ENCODE measurements around the gene EZR.

Gene EZR

GRCh38 chr6:158865769-158866168 is 46.6 kb upstream of the EZR start:
- Histone ChIP-seq H3K9me3 (replicated peaks; ENCODE audit: insufficient read depth, low read length) (no peaks in the 10 kb centered on the region), H2AFZ (ENCODE audit: low read length) (no peak overlapping the region), H3K9me2 (replicated peaks; ENCODE audit: insufficient read depth, low read length) (no peaks in the 10 kb centered on the region), H3K4me3 (ENCODE audit: low read length) (no peak overlapping the region), H3K27ac (ENCODE audit: low read length) (no peak overlapping the region), H3K79me2 (ENCODE audit: low read length) (no peaks in the 10 kb centered on the region), H3K9ac (ENCODE audit: low read length) (no peak overlapping the region), H4K20me1 (ENCODE audit: insufficient read depth, low read length) (no peaks in the 10 kb centered on the region), H3K27me3 (replicated peaks; ENCODE audit: insufficient read depth, low read length) (no peaks in the 10 kb centered on the region), H3K4me1 (ENCODE audit: low read length) (peaks cover 6% of the 10 kb centered on the region), H3K4me2 (ENCODE audit: low read depth, low read length) (no peak overlapping the region), H3F3A (ENCODE audit: insufficient read depth, low read length) (peaks cover 12% of the 10 kb centered on the region), H3K36me3 (replicated peaks; ENCODE audit: insufficient read depth, low read length) (no peaks in the 10 kb centered on the region)
- no peak for DNase-seq
- TF ChIP-seq CTCF (IDR thresholded peaks at IDR 0.05; ENCODE audit: low read length) (no peak), EZH2 (optimal IDR thresholded peaks at IDR 0.05; ENCODE audit: low read depth, low read length) (no peak)

GRCh38 chr6:158863646-158864045 is 44.5 kb upstream of the EZR start:
- no peaks in the 10 kb centered on the region for H3K9me2 ChIP-seq (replicated peaks; ENCODE audit: insufficient read depth, low read length)
- H4K20me1 ChIP-seq (ENCODE audit: insufficient read depth, low read length) = no peaks in the 10 kb centered on the region
- no peaks in the 10 kb centered on the region for H3F3A ChIP-seq (ENCODE audit: insufficient read depth, low read length)
- H3K27me3 ChIP-seq (replicated peaks; ENCODE audit: insufficient read depth, low read length) = no peaks in the 10 kb centered on the region
- no peak overlapping the region for H2AFZ ChIP-seq (ENCODE audit: low read length)
- H3K4me3 ChIP-seq (ENCODE audit: low read length) = no peak overlapping the region
- DNase-seq = no peak
- H3K4me2 ChIP-seq (ENCODE audit: low read depth, low read length) = no peak overlapping the region
- no peak overlapping the region for H3K9ac ChIP-seq (ENCODE audit: low read length)
- no peaks in the 10 kb centered on the region for H3K36me3 ChIP-seq (replicated peaks; ENCODE audit: insufficient read depth, low read length)
- TF ChIP-seq EZH2phosphoT487 (IDR thresholded peaks at IDR 0.05; ENCODE audit: low read length) = no peak
- no peak for TF ChIP-seq EZH2 (optimal IDR thresholded peaks at IDR 0.05; ENCODE audit: low read depth, low read length)
- no peak for TF ChIP-seq CTCF (IDR thresholded peaks at IDR 0.05; ENCODE audit: low read length)
- H3K9me3 ChIP-seq (replicated peaks; ENCODE audit: insufficient read depth, low read length) = no peaks in the 10 kb centered on the region
- no peak overlapping the region for H3K27ac ChIP-seq (ENCODE audit: low read length)
- no peaks in the 10 kb centered on the region for H3K4me1 ChIP-seq (ENCODE audit: low read length)
- H3K79me2 ChIP-seq (ENCODE audit: low read length) = no peaks in the 10 kb centered on the region

GRCh38 chr6:158861686-158862381 is 42.7 kb upstream of the EZR start:
- Histone ChIP-seq H3K4me2 (ENCODE audit: low read depth, low read length) (no peak overlapping the region), H3K79me2 (ENCODE audit: low read length) (no peaks in the 10 kb centered on the region), H3K9me2 (replicated peaks; ENCODE audit: insufficient read depth, low read length) (no peaks in the 10 kb centered on the region), H3F3A (ENCODE audit: insufficient read depth, low read length) (no peaks in the 10 kb centered on the region), H3K4me3 (ENCODE audit: low read length) (no peak overlapping the region), H3K27ac (ENCODE audit: low read length) (no peak overlapping the region), H3K36me3 (replicated peaks; ENCODE audit: insufficient read depth, low read length) (no peaks in the 10 kb centered on the region), H3K9me3 (replicated peaks; ENCODE audit: insufficient read depth, low read length) (no peaks in the 10 kb centered on the region), H3K4me1 (ENCODE audit: low read length) (no peaks in the 10 kb centered on the region), H3K27me3 (replicated peaks; ENCODE audit: insufficient read depth, low read length) (no peaks in the 10 kb centered on the region), H3K9ac (ENCODE audit: low read length) (no peak overlapping the region), H2AFZ (ENCODE audit: low read length) (no peak overlapping the region), H4K20me1 (ENCODE audit: insufficient read depth, low read length) (no peaks in the 10 kb centered on the region)
- no peak for TF ChIP-seq CTCF (IDR thresholded peaks at IDR 0.05; ENCODE audit: low read length)
- no peak for TF ChIP-seq EZH2 (optimal IDR thresholded peaks at IDR 0.05; ENCODE audit: low read depth, low read length)
- no peak for TF ChIP-seq EZH2phosphoT487 (IDR thresholded peaks at IDR 0.05; ENCODE audit: low read length)
- DNase-seq = no peak
